Liver (tissue), 9 donors: ENCODE measurements around the gene FGF10. TPM values are rescaled to one million over a fixed set of nuclear protein-coding genes. Genes with fewer than 3 reads are reported as not detected.

ENCODE experiments used
- DNase-seq: peaks from one replicate; pipeline ENCODE4 v3.0.0-alpha.2; 2017; ENCODE audit warnings: low spot score
- H3K27ac ChIP-seq, 2 donors: one replicate each; pipeline ENCODE4 v1.7.0; 2013; ENCODE audit warnings: inconsistent platforms in 2 of 2, low read length in 2 of 2, control low read depth in 1 of 2, low read depth in 1 of 2, mild to moderate bottlenecking in 1 of 2
- H3K27me3 ChIP-seq, 4 donors: one replicate each; pipeline versions ENCODE4 v1.6.1 to v1.7.0; 2013; ENCODE audit warnings: low read length in 3 of 4, inconsistent platforms in 1 of 4, mild to moderate bottlenecking in 1 of 4, moderate library complexity in 1 of 4; ENCODE audit not compliant: control insufficient read depth in 4 of 4, insufficient read depth in 4 of 4
- H3K36me3 ChIP-seq, 4 donors: one replicate each; pipeline versions ENCODE4 v1.6.1 to v1.7.0; 2013; ENCODE audit warnings: low read length in 3 of 4, mild to moderate bottlenecking in 3 of 4, low read depth in 1 of 4, moderate library complexity in 1 of 4; ENCODE audit not compliant: control insufficient read depth in 4 of 4, insufficient read depth in 3 of 4
- H3K4me1 ChIP-seq, 4 donors: one replicate each; pipeline versions ENCODE4 v1.6.1 to v1.7.0; 2013; ENCODE audit warnings: low read length in 3 of 4, mild to moderate bottlenecking in 3 of 4, moderate library complexity in 1 of 4; ENCODE audit not compliant: control insufficient read depth in 4 of 4, insufficient read depth in 4 of 4
- H3K4me3 ChIP-seq, 3 donors: one replicate each; pipeline versions ENCODE4 v1.6.1 to v1.7.0; 2013; ENCODE audit warnings: low read length in 3 of 3, control low read depth in 1 of 3, low read depth in 1 of 3, mild to moderate bottlenecking in 1 of 3
- H3K9ac ChIP-seq, 2 donors: one replicate each; pipeline ENCODE4 v1.7.0; 2013; ENCODE audit warnings: low read length in 2 of 2, mild to moderate bottlenecking in 2 of 2, moderate library complexity in 2 of 2, control low read depth in 1 of 2, low read depth in 1 of 2
- H3K9me3 ChIP-seq, 4 donors: one replicate each; pipeline versions ENCODE4 v1.6.1 to v1.7.0; 2013; ENCODE audit warnings: low read length in 3 of 4; ENCODE audit not compliant: control insufficient read depth in 4 of 4
- CTCF ChIP-seq: fragments of 150-350 bp; IDR thresholded peaks from 2 replicates; pipeline ENCODE4 v1.5.1; 2017; ENCODE audit warnings: improper control_type of control experiment, low read depth, low read length; ENCODE audit not compliant: missing input control
- FOXA1 ChIP-seq: IDR thresholded peaks from 2 replicates; pipeline ENCODE4 v1.6.1; 2016; ENCODE audit warnings: antibody characterized with exemption
- FOXA2 ChIP-seq: IDR thresholded peaks from 2 replicates; pipeline ENCODE4 v1.6.1; 2016; ENCODE audit warnings: antibody characterized with exemption
- GABPA ChIP-seq, 2 donors: IDR thresholded peaks in 1 of 2; conservative IDR thresholded peaks in 1 of 2; 2 replicates each; pipeline ENCODE4 v1.6.1; 2016; ENCODE audit warnings: antibody characterized with exemption in 2 of 2, mild to moderate bottlenecking in 1 of 2, moderate library complexity in 1 of 2
- HNF4A ChIP-seq, 2 donors: conservative IDR thresholded peaks; 2 replicates each; pipeline ENCODE4 v1.6.1; 2016; ENCODE audit warnings: antibody characterized with exemption in 2 of 2, mild to moderate bottlenecking in 2 of 2
- HNF4G ChIP-seq: IDR thresholded peaks from 2 replicates; pipeline ENCODE4 v1.6.1; 2016; ENCODE audit warnings: antibody characterized with exemption
- JUND ChIP-seq, 2 donors: IDR thresholded peaks; 2 replicates each; pipeline ENCODE4 v1.6.1; 2016; ENCODE audit warnings: antibody characterized with exemption in 2 of 2
- MAX ChIP-seq: IDR thresholded peaks from 2 replicates; pipeline ENCODE4 v1.6.1; 2016; ENCODE audit warnings: antibody characterized with exemption
- NR2F2 ChIP-seq: IDR thresholded peaks from 2 replicates; pipeline ENCODE4 v1.6.1; 2016; ENCODE audit warnings: antibody characterized with exemption
- RAD21 ChIP-seq, 2 donors: IDR thresholded peaks; 2 replicates each; pipeline ENCODE4 v1.6.1; 2016; ENCODE audit warnings: antibody characterized with exemption in 2 of 2, mild to moderate bottlenecking in 2 of 2
- REST ChIP-seq: IDR thresholded peaks from 2 replicates; pipeline ENCODE4 v1.6.1; 2016; ENCODE audit warnings: antibody characterized with exemption, mild to moderate bottlenecking
- SP1 ChIP-seq: IDR thresholded peaks from 2 replicates; pipeline ENCODE4 v1.6.1; 2018; ENCODE audit warnings: antibody characterized with exemption, mild to moderate bottlenecking
- TAF1 ChIP-seq: conservative IDR thresholded peaks from 2 replicates; pipeline ENCODE4 v1.6.1; 2016; ENCODE audit warnings: antibody characterized with exemption, mild to moderate bottlenecking
- YY1 ChIP-seq: IDR thresholded peaks from 2 replicates; pipeline ENCODE4 v1.6.1; 2016; ENCODE audit warnings: antibody characterized with exemption, mild to moderate bottlenecking
- ZBTB33 ChIP-seq: IDR thresholded peaks from 2 replicates; pipeline ENCODE4 v1.6.1; 2016; ENCODE audit warnings: antibody characterized with exemption
- WGBS: extraction: QIAGEN DNeasy Blood & Tissue Kit; methylation state at CpG from one replicate; pipeline ENCODE4 v1.1.7; 2013; 5-methylcytosine and 5-hydroxymethylcytosine counted together
- polyA plus RNA-seq, 2 donors: library from polyadenylated mRNA; stranded (reverse) in 1 of 2; unstranded in 1 of 2; fragments of 200-250 nt in 1 of 2; fragments of >200 nt in 1 of 2; fragmentation: Nextera tagmentation in 1 of 2; extraction: Ambion mirVana in 1 of 2; gene quantifications; one replicate each; pipeline versions ENCODE4 v1.2.1 to v1.2.3, GENCODE V29; 2013 to 2015
- total RNA-seq, 2 donors: library from RNA; depleted of rRNA; stranded (reverse); fragments of >200 nt; gene quantifications; one replicate each; pipeline ENCODE4 v1.2.3, GENCODE V29; 2014
- donor health status: healthy.
- donor health status: healthy.
- donor health status: healthy.
- donor health status: healthy.
- donor health status: healthy.

FGF10 gene
- total and polyA plus RNA-seq, 4 donors = 0.12 to 0.61 (median 0.25) TPM; not detected in 1

GRCh38 chr5:44275908-44276307 is 113.3 kb downstream of the FGF10 start:
- Histone ChIP-seq H3K27me3 (peaks cover 0 to 2% (median 0%) of the 10 kb centered on the region in 4 donors), H3K9me3 (peaks cover 0 to 3% (median 0%) of the 10 kb centered on the region in 4 donors), H3K4me3 (no peak overlapping the region), H3K4me1 (no peaks in the 10 kb centered on the region), H3K9ac (no peak overlapping the region), H3K27ac (no peak overlapping the region), H3K36me3 (no peaks in the 10 kb centered on the region)
- no peak for DNase-seq
- TF ChIP-seq RAD21 (IDR thresholded peaks at IDR 0.05) (no peak), TAF1 (no peak), CTCF (no peak), YY1 (no peak), MAX (no peak), ZBTB33 (no peak), HNF4G (no peak)
- 44% methylated on average over 1 of the region's 1 CpG for WGBS

GRCh38 chr5:44275329-44275728 is 113.9 kb downstream of the FGF10 start:
- no peak overlapping the region for H3K4me3 ChIP-seq

GRCh38 chr5:44267909-44268308 is 121.3 kb downstream of the FGF10 start:
- Histone ChIP-seq H3K4me3 (no peak overlapping the region), H3K9ac (no peak overlapping the region), H3K27me3 (no peaks in the 10 kb centered on the region), H3K9me3 (no peaks in the 10 kb centered on the region), H3K27ac (no peak overlapping the region), H3K36me3 (no peaks in the 10 kb centered on the region), H3K4me1 (no peaks in the 10 kb centered on the region)
- no peak for TF ChIP-seq HNF4A (conservative IDR thresholded peaks at IDR 0.05)
- no peak for TF ChIP-seq FOXA2
- no peak for TF ChIP-seq NR2F2
- TF ChIP-seq HNF4G = no peak
- TF ChIP-seq YY1 = no peak
- no peak for TF ChIP-seq REST
- no peak for TF ChIP-seq ZBTB33
- TF ChIP-seq JUND (IDR thresholded peaks at IDR 0.05) = no peak
- TF ChIP-seq GABPA (IDR thresholded peaks at IDR 0.05 in 1 of 2, conservative IDR thresholded peaks at IDR 0.05 in 1 of 2) = no peak
- no peak for TF ChIP-seq SP1
- no peak for DNase-seq

More at GRCh38 chr5:44275329-44275728, 113.9 kb downstream of the FGF10 start:
- no peak for TF ChIP-seq FOXA1
- TF ChIP-seq GABPA (IDR thresholded peaks at IDR 0.05 in 1 of 2, conservative IDR thresholded peaks at IDR 0.05 in 1 of 2) = no peak
- no peak for DNase-seq
- Histone ChIP-seq H3K4me1 (no peaks in the 10 kb centered on the region), H3K36me3 (no peaks in the 10 kb centered on the region), H3K27me3 (peaks cover 0 to 2% (median 0%) of the 10 kb centered on the region in 4 donors), H3K9me3 (peaks cover 0 to 3% (median 0%) of the 10 kb centered on the region in 4 donors), H3K9ac (no peak overlapping the region), H3K27ac (no peak overlapping the region)
- WGBS = 28% methylated on average over 1 of the region's 1 CpG
